ENCODE results near the gene NFIC.

The NFIC gene

GRCh38 chr19:3513229-3514140 is 147.1 kb downstream of the NFIC start:
- DNase-seq = no peak

- DNase-seq = no peak
These were observed 148.5 kb downstream of the NFIC start for GRCh38 chr19:3514930-3515329.

GRCh38 chr19:3515891-3516422 is 149.6 kb downstream of the NFIC start:
- no peak for DNase-seq

DNA sequence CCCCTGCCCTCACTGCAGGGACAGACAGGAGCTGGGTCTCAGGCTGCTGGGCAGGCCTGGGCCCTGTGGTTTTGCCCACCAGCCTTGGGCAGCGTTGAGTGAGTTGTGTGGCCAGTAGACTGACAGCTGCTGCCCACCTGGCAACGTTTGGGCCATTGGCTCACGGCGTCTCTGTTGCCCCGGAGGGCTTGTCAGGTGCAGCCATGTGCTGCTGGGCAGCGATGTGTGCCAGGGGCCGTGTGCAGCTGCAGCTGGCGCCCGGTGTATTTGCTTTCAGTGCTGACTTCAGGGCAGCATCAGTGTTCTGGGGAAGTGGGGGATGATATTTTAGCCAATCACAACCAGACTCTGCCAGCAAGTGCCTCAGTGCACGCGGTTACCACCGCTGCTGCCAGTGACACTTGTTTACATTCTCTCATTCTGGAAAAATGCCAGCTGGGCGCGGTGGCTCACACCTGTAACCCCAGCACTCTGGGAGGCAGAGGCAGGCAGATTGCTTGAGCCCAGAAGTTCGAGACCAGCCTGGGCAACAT is 150.4 kb downstream of the NFIC start:
- no peak for DNase-seq

- no peak for DNase-seq
These were observed 151.3 kb downstream of the NFIC start for GRCh38 chr19:3517638-3518037.

GRCh38 chr19:3518255-3518654 is 151.9 kb downstream of the NFIC start:
- no peak for DNase-seq

GRCh38 chr19:3518659-3519058 is 152.3 kb downstream of the NFIC start:
- no peak for DNase-seq
